ENCODE data around the gene OSBPL10. TPM values are rescaled to one million over a fixed set of nuclear protein-coding genes. Genes with fewer than 3 reads are reported as not detected.

Gene OSBPL10
- total and polyA plus RNA-seq, 2 of the 8 experiments (the other 6 are each of a cell fraction or from before 2014, with no cell fraction given), result 26.2 to 86.7 TPM

- H4K91ac ChIP-seq (replicated peaks; ENCODE audit: insufficient read length, low read length), result no peak overlapping the region
- no peak overlapping the region for H3K18ac ChIP-seq (ENCODE audit: extremely low read depth, low read length)
- H3K4me1 ChIP-seq (replicated peaks in 1 of 4; ENCODE audit: control insufficient read depth in 3 of 4, insufficient read depth in 4 of 4, low read length in 3 of 4), result no peaks in the 10 kb centered on the region
- H3K23ac ChIP-seq (ENCODE audit: insufficient read length), result no peak overlapping the region
- peaks cover 0 to 30% of the 10 kb centered on the region in 2 experiments; a peak in 2 of 4 replicates for H3K79me2 ChIP-seq (ENCODE audit: control insufficient read depth in 1 of 2, insufficient read depth in 2 of 2, low read length in 2 of 2)
- ChIA-PET CTCF (ENCODE audit: partially characterized antibody) (interaction anchor here (0.9 kb wide), 1 partner anchor 35 kb away, joined by 3 read pairs; no protein-coding TSS in a partner anchor), POLR2A (ENCODE audit: partially characterized antibody) (interaction anchor here (0.6 to 1.1 kb wide), 2 partner anchors 11 to 230 kb away, joined by 3 to 4 read pairs; no protein-coding TSS in a partner anchor)
- no peaks in the 10 kb centered on the region for H3K23me2 ChIP-seq (ENCODE audit: low read depth, low read length)
- DNase-seq (ENCODE audit: low read depth in 1 of 2, low spot score in 2 of 2) (no peak), FAIRE-seq (no peak)
- peaks cover 2% of the 10 kb centered on the region in 2 experiments for H4K20me1 ChIP-seq (replicated peaks in 1 of 2; ENCODE audit: control insufficient read depth in 1 of 2, insufficient read depth in 2 of 2, low read length in 2 of 2)
- H3K4ac ChIP-seq (replicated peaks; ENCODE audit: insufficient read length, low read depth, low read length), result no peak overlapping the region
- no peak overlapping the region for H3K27ac ChIP-seq (ENCODE audit: low read depth, low read length)
- no peak overlapping the region for H4K8ac ChIP-seq (ENCODE audit: extremely low read depth, insufficient read depth, low read length)
- H3K9ac ChIP-seq (replicated peaks in 1 of 4; ENCODE audit: extremely low read depth in 1 of 4, low read depth in 3 of 4, low read length in 3 of 4), result no peak overlapping the region
- H3K27me3 ChIP-seq (replicated peaks in 1 of 4; ENCODE audit: control insufficient read depth in 3 of 4, extremely low read depth in 1 of 4, insufficient read depth in 3 of 4, low read length in 3 of 4), result no peaks in the 10 kb centered on the region
- H2BK120ac ChIP-seq (replicated peaks; ENCODE audit: low read depth, low read length), result no peak overlapping the region
- H3K4me3 ChIP-seq (ENCODE audit: extremely low read depth in 1 of 4, insufficient read depth in 2 of 4, low read depth in 3 of 4, low read length in 4 of 4), result no peak overlapping the region
- no peak overlapping the region for H2AFZ ChIP-seq (ENCODE audit: low read length)
- no peak for TF ChIP-seq HDAC2 (IDR thresholded peaks at IDR 0.05; ENCODE audit: borderline replicate concordance in 1 of 2, low read depth in 2 of 2, low read length in 2 of 2)
- no peak for TF ChIP-seq TCF12 (IDR thresholded peaks at IDR 0.05; ENCODE audit: low read depth, low read length)
- no peak for TF ChIP-seq KDM1A (IDR thresholded peaks at IDR 0.05; ENCODE audit: borderline replicate concordance, low read length)
- no peak for TF ChIP-seq TAF1 (IDR thresholded peaks at IDR 0.05; ENCODE audit: low read depth, low read length)
- TF ChIP-seq CHD2 (IDR thresholded peaks at IDR 0.05; ENCODE audit: low read length), result no peak
- TF ChIP-seq RNF2 (IDR thresholded peaks at IDR 0.05; ENCODE audit: borderline replicate concordance, low read depth, low read length, missing control alignments, poor library complexity, severe bottlenecking), result no peak
- TF ChIP-seq BRCA1 (IDR thresholded peaks at IDR 0.05; ENCODE audit: low read depth, low read length), result no peak
- no peak for TF ChIP-seq SUZ12 (IDR thresholded peaks at IDR 0.05; ENCODE audit: low read length)
- TF ChIP-seq GABPA (IDR thresholded peaks at IDR 0.05; ENCODE audit: borderline replicate concordance, insufficient read depth, low read length), result no peak
- no peak for TF ChIP-seq GTF2F1 (IDR thresholded peaks at IDR 0.05; ENCODE audit: borderline replicate concordance, low read depth, low read length)
- no peak for TF ChIP-seq CHD1 (IDR thresholded peaks at IDR 0.05; ENCODE audit: low read depth, low read length)
- no peak for TF ChIP-seq RXRA (IDR thresholded peaks at IDR 0.05; ENCODE audit: insufficient read depth, low read depth, low read length)
- no peak overlapping the region for H2BK15ac ChIP-seq (ENCODE audit: low read length)
- H4K5ac ChIP-seq (ENCODE audit: insufficient read length, low read depth, low read length), result no peak overlapping the region
- no peak overlapping the region for H3K56ac ChIP-seq (replicated peaks; ENCODE audit: insufficient read length, low read depth, low read length)
- 93 to 100% methylated on average over 1 to 5 of the region's 5 CpGs for WGBS, 2 experiments (ENCODE audit: extremely low coverage in 1 of 2, insufficient coverage in 1 of 2, insufficient read length in 1 of 2, insufficient replicate concordance in 2 of 2, low coverage in 1 of 2, low lambda C conversion rate in 2 of 2, missing lambda C conversion rate in 1 of 2)
- no peak overlapping the region for H3K14ac ChIP-seq (ENCODE audit: insufficient read length)
- H2AK5ac ChIP-seq (ENCODE audit: low read depth, low read length), result no peak overlapping the region
- peaks cover 0 to 6% (median 3%) of the 10 kb centered on the region in 4 experiments; a peak in 3 of 8 replicates for H3K36me3 ChIP-seq (ENCODE audit: control insufficient read depth in 2 of 4, insufficient read depth in 4 of 4, low read length in 3 of 4)
- no peak overlapping the region for H2BK20ac ChIP-seq (ENCODE audit: low read length)
- no peaks in the 10 kb centered on the region for H3K9me3 ChIP-seq (ENCODE audit: insufficient read depth in 2 of 2, low read depth in 1 of 2, low read length in 1 of 2)
- H2BK5ac ChIP-seq (ENCODE audit: low read depth, low read length), result no peak overlapping the region
- H3K4me2 ChIP-seq (ENCODE audit: insufficient read depth in 1 of 2, low read depth in 2 of 2, low read length in 2 of 2), result no peak overlapping the region
- H2BK12ac ChIP-seq (ENCODE audit: low read depth, low read length), result no peak overlapping the region
- peaks cover 4% of the 10 kb centered on the region for H3K79me1 ChIP-seq (ENCODE audit: low read depth, low read length)
Measured at GRCh38 chr3:31861826-31862225, 119.2 kb downstream of the OSBPL10 start.
